ENCODE results near the gene CCSER1. TPM values are rescaled to one million over a fixed set of nuclear protein-coding genes. Genes with fewer than 3 reads are reported as not detected.
"Not testable (repeated sequence)": the region's sequence is repeated elsewhere in the genome, so short reads cannot be mapped to it uniquely, and the experiment has no call there.

CCSER1 gene
- polyA plus RNA-seq, 3 donors = 18.1 to 20.3 (median 20.3) TPM

DNA sequence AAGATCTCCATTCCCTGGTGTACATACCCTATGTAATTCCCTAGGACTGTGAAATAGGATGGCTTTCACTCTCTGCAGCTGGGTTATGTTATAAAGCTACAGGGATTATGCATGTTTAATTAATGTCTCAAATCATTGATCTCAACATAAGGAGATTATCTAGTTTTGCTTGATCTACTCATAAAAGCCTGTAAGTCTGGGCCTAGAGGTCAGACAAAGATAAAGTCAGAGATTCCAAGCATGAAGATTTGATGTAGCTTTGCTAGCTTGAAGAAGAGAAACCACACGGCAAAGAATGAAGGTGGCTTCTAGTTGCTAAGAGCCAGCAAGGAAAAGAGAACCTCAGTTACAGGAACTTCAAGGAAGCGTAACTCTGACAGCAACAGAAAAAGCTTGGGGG lies 456.9 kb downstream of the CCSER1 start:
- DNase-seq (ENCODE audit: extremely low read depth in 1 of 11, low read depth in 9 of 11, low spot score in 4 of 11) = no peak

DNA sequence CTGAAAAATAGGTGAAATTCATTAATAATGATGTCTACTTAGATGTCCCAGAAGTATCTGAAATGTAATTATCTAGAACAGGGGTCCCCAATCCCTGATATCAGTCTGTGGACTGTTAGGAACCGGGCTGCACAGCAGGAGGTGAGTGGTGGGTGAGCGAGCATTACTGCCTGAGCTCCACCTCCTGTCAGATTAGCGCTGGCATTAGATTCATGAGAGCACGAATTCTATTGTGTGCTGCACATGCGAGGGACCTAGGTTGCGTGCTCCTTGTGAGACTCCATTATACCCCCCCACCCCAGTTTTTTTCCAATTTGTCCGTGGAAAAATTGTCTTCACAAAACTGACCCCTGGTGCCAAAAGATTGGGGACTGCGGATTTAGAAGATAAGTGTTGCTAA lies 458.8 kb downstream of the CCSER1 start:
- DNase-seq (ENCODE audit: extremely low read depth in 1 of 11, low read depth in 9 of 11, low spot score in 4 of 11) = no peak

DNA sequence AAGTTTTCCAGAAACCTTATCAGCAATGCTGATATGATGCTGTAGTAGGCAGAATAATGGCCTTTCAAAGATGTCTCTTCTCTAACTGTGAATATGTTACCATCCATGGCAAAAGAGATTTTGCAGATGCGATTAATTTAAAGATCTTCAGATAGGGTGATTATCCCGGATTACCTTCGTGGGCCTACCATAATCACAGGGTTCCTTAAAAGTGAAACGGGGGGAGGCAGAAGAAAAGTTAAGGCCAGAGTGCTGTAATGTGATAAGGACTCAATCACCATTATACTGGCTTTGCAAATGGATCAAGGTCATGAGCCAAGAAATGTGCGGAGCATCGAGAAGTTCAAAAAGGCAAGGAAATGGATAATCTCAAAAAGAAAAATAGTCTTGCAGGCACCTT lies 459.6 kb downstream of the CCSER1 start:
- no peak for DNase-seq (ENCODE audit: extremely low read depth in 1 of 11, low read depth in 9 of 11, low spot score in 4 of 11)

DNA sequence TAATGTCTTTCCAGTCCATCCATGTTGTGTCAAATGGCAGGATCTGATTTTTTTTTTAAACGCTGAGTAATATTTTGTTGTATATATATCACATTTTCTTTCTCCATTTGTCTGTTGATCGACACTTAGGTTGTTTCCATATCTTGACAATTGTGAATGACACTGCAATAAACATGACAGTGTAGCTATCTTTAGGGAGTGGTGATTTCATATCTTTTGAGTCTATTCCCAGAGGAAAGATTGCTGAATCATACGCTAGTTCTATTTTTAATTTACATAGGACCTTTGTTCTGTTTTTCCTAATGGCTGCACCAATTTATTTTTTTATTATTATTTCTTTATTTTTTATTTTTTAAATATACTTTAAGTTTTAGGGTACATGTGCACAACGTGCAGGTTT lies 470.7 kb downstream of the CCSER1 start:
- DNase-seq (ENCODE audit: extremely low read depth in 1 of 11, low read depth in 9 of 11, low spot score in 4 of 11) = no peak

DNA sequence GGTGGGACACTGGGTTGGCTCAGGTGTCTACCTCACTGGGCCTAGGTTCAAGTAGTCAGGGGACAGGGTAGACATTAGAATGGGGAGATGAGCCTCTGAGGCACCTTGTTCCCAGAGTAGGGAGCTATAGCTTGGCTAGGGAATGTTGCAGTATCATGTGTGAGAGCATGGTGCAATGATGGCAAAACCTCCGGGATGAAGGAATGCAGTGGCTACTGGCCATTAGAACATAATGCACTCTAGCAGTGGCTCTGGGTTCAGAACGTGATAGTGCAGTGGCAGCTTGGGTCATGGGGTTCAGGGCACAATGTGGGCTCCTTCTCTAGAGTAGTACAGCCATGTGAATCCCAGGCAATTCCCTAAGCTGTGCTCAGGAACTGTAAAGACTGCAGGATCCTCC lies 471.5 kb downstream of the CCSER1 start:
- no peak for DNase-seq (ENCODE audit: extremely low read depth in 1 of 11, low read depth in 9 of 11, low spot score in 4 of 11)

DNA sequence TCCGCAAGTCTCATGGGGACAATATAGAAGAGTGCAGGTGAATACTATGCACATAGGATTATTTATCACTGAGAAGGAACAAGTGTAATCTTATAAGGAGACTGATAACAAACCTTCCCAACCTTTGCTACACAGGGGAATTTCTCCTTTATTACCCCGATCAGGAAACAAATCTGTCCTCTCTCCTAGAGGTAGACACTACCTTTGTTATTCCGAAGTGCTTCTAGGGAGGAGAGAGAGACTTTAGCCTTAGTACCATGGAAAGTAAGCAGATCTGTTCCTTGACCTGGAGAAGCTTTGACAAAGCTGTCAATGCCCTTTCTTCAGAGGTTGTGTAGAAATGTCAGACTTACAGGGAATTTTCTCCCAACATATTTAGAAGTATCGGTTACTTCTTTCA lies 475.5 kb downstream of the CCSER1 start:
- no peak for DNase-seq (ENCODE audit: extremely low read depth in 1 of 11, low read depth in 9 of 11, low spot score in 4 of 11)

DNA sequence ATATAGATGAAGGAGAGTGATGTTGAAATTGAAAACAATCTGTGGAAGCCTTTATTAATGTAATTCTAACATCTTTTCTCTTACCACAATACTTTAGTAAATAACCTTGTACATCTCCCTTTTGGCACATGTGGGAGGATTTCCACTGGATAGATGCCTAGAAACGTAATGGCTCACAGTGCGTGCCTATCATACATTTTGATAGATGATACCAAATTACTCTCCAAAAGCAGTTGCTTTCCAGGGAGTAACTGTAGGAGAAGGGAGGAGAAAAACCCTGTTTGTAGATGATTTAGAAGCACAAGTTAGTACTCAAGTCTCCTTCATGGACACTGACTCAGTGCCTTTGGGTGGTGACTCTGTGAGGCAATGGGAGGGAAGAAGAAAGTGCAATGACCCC lies 476.3 kb downstream of the CCSER1 start:
- no peak for DNase-seq (ENCODE audit: extremely low read depth in 1 of 11, low read depth in 9 of 11, low spot score in 4 of 11)

DNA sequence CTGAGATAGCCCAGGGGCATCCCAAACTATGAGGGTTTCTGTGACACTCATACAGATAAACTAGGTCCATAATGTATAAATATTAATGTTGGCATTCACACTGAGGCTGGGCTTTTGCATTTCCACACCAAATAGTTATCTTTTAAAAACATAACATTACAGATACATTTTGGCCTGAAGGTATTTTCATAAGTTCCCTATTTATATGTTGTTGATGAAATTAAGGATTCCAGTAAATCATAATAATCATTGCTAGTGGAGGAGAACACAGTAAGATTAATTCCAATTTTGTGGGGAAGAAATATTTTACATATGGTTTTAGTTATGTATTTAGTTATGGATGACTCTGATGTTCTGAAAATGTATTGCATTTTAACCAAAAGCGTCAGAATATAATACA lies 479.6 kb downstream of the CCSER1 start:
- DNase-seq (ENCODE audit: extremely low read depth in 1 of 11, low read depth in 9 of 11, low spot score in 4 of 11) = no peak

DNA sequence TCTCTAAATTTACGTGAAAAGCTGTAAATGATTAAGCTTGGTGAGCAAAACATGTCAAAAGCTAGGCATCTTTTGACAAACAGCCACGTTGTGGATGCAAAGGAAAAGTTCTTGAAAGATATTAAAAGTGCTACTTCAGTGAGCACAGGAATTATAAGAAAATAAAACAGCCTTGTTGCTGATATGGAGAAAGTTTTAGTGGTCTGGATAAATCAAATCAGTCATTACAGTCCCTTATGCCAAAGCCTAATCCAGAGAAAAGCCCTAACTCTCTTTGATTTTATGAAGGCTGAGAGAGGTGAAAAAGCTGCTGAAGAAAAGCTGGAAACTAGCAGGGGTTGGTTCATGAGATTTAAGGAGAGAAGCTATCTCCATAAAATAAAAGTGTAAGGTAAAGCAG lies 487.2 kb downstream of the CCSER1 start:
- DNase-seq (ENCODE audit: extremely low read depth in 1 of 11, low read depth in 9 of 11, low spot score in 4 of 11) = no peak

DNA sequence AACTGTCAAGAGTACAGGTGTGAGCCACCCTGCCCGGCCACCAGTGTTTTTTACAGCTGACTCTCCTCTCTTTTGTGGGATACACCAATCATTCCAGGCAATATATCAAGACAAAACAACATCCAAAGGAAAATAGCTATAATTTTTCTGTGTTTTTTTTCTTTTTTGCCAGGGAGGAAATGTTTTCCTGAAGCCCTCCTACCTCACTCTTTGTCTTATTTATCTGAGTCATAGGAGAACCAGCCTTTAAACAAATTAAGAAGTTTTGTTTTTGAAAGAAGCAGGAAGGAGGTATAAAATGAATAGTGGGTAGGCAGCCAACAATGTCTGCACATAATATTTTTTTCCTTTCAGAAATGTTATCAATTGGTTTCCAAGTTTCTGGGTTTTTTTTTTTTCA lies 493.9 kb downstream of the CCSER1 start:
- no peak for DNase-seq (ENCODE audit: extremely low read depth in 1 of 11, low read depth in 9 of 11, low spot score in 4 of 11)

DNA sequence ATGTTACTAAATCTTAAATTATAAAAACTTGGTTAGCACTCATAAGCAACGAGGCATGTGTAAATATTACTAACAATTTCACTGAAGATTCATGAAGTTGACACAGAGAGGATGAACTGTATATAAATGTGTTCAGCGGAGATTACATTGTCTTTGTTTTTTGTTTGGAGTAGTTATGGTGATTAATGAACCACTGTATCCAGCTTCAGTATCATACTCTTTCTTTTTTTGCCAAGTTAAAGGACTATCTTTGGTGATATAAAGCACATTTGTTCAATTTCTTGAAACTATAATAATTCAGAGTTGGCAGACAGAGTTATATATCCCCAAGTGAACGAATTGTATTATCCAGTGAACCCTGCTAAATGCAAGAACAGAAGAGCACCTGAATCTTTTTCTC lies 497.6 kb downstream of the CCSER1 start:
- peak in 3 of 11 donors; percentile 15 to 25 (median 20) for DNase-seq (ENCODE audit: extremely low read depth in 1 of 11, low read depth in 9 of 11, low spot score in 4 of 11)

DNA sequence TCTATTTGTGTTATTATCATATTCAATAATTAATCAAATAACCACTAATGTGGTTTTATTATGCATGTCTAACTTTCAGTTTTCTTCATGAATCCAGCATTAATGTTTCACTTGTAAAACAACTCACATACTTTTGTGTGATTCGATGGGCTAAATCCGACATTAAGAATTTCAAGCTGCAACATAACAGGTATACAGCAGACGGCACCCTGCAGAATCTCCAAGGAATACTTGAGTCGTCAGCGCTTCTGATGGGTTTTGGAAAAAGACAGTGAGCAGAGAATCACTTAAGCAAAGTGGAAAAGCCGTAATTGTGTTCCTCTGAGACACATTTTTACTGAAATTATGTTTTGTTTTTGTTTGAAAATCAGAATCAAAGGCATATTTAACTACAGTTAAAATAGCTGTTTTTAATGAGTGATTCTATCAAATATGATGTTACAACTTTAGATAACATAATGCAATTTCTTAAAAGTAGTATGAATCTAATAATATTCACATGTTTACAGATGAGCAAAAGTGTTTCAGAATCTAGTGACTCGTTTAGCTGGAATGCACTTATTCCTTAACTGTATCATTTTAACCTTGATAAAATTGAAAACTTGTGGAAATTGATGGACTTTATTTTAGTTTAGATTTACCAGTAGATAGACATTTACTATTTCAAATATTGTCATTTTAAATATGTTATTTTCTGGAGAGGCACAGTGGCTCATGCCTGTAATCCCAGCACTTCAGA lies 514.8 kb downstream of the CCSER1 start:
- no peak for DNase-seq (ENCODE audit: extremely low read depth in 1 of 11, low read depth in 9 of 11, low spot score in 4 of 11)

DNA sequence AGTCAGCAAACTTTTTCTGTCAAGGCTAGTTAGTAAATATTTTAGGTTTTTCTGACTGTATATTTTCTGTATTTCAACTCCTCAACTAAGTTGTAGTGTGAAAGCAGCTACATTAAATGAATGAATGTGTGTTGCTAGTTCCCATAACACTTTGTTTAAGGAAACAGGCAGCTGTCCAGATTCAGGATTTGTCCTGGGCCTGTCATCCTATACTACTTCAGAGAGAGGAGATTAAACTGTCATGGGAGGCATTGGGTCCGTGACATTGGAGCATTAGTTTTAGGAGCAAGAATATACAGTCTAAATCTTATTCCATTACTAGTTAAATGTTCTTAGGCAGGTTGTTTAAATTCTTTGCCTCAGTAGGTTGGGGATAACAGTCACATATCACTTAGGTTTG lies 516.0 kb downstream of the CCSER1 start:
- DNase-seq (ENCODE audit: extremely low read depth in 1 of 11, low read depth in 9 of 11, low spot score in 4 of 11) = no peak

DNA sequence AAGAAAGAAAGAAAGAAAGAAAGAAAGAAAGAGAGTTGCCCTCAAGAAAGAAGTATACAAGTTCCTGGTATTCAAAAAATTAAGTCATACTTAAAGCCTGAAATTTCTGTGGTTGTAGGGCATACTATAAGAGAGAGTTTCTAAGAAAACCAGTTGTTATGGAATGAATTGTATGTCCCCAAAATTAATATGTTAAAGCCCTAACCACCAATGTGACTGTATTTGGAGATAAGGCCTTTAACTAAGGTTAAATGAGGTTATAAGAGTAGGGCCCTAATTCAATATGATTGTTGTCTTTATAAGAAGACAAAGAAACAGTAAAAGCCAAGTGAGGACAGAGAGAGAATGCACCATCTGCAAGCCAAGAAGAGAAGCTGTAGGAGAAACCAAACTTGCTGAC lies 521.1 kb downstream of the CCSER1 start:
- DNase-seq (ENCODE audit: extremely low read depth in 1 of 11, low read depth in 9 of 11, low spot score in 4 of 11) = no peak

DNA sequence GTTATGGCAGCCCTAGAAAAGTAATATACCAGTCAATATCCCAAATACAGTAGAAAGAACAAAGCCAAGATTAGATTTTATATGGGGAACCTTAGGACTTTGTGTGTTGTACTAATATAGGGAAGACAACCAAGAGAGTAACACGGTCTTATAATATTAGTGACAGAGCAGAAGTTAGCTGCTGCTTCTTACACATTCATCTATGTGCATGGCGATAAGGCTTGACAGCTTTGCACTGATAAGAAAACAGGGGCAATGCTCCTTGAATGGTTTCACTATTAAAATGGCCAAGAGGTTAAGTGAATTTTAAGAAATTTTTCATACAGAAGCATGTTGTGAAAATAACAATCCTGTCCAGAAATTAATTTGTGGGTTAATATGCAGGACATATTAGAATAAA lies 521.6 kb downstream of the CCSER1 start:
- no peak for DNase-seq (ENCODE audit: extremely low read depth in 1 of 11, low read depth in 9 of 11, low spot score in 4 of 11)

DNA sequence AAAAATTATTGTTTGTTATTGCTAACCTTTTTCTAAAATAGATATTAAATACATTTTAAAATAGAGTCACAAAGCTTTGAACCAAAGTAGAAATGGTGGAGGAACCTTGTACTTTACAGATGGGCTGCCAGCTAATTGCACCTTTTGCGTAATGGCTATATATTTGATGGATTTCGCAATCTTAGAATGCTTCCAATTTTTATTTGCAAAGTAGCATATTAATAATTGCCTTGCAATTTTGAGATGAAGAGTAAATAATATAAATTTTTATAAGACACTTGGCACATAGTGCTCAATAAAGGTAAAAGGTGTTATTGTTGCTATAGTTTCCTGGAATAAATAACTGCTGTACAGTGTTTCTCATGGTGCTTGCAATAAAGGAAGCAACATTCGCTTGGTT lies 533.5 kb downstream of the CCSER1 start:
- no peak for DNase-seq (ENCODE audit: extremely low read depth in 1 of 11, low read depth in 9 of 11, low spot score in 4 of 11)

DNA sequence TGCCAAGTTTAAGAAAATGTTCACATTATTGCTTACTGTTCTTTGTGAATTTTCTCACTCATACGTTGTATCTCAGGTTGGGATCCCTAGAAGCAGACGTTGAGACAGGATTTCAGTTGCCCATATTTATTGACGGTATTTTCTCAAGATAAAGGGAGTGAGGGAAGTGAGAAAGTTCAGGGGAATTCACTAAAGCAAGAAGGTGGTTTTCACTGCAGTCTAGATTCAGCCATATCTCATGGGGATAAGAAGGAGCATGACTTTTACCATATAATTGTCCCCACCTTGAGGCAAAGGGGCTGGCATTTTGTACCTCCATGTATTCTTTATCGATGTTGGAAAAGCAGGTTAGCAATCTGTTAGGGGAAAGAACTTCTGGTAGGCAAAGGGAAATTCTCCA lies 543.0 kb downstream of the CCSER1 start:
- no peak for DNase-seq (ENCODE audit: extremely low read depth in 1 of 11, low read depth in 9 of 11, low spot score in 4 of 11)

DNA sequence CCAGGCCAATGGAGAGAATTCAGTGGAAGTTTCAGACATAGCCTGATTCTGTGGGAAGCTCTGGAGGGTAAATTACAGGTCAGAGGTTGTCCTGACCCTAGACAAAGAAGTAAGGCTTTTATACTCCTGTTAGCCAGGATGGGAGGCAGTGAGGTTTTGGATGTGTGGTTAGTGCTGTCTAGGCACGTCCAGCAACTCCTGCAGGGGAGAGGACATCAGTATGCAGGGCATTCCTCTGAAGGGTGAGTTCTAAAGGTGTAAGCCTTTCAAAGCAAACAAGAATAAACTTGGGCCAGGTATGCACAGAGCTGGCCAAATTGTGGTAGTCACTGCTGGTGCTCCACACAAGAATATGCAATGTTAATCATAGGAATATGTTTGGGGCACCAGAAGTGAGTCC lies 562.5 kb downstream of the CCSER1 start:
- no peak for DNase-seq (ENCODE audit: extremely low read depth in 1 of 11, low read depth in 9 of 11, low spot score in 4 of 11)

DNA sequence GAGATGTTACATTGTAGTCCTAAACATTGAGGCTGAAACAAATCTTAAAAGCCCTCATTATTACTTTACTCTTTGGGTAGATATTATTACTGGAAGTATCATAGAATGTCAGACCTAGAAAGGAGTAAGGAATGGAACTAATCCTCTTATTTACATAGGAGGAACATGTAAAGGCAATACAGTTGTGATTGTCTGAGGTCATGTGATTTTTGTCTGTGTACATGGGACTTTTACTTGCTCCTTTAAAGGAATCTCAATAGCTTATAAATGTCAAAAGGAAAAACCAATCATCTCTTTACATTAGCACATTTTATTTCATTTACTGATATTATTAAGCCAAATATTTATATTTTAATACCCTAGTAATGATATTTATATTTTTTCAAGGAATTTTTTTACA lies 568.2 kb downstream of the CCSER1 start:
- no peak for DNase-seq (ENCODE audit: extremely low read depth in 1 of 11, low read depth in 9 of 11, low spot score in 4 of 11)

DNA sequence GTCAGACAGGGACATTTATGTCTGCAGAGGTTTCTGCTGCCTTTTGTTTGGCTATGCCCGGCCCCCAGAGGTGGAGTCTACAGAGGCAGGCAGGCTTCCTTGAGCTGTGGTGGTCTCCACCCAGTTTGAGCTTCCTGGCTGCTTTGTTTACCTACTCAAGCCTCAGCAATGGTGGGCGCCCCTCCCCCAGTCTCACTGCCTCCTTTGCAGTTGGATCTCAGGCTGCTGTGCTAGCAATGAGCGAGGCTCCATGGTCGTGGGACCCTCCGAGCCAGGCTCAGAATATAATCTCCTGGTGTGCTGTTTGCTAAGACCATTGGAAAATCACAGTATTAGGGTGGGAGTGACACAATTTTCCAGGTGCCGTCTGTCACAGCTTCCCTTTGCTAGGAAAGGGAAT lies 578.3 kb downstream of the CCSER1 start:
- DNase-seq (ENCODE audit: extremely low read depth in 1 of 11, low read depth in 9 of 11, low spot score in 4 of 11) = not testable (repeated sequence)

DNA sequence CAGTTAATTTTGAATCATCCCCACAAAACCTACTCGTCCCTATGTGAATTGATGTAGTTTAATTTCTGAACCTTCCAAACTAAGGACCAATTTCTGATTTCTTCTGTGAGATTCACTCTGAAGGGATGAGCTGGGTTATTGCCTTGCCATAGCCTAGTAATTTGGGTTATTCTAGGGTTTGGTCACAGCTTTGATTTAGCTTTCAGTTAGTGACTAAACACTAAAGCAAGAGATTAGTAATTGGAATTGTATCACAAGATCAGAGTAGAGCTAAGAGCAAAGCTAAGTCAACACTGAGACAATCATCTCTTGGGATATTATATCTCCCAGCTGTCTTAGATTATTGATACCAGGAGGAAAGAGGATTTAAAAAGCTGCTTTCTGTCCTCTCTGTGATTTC lies 588.0 kb downstream of the CCSER1 start:
- DNase-seq (ENCODE audit: extremely low read depth in 1 of 11, low read depth in 9 of 11, low spot score in 4 of 11) = no peak

DNA sequence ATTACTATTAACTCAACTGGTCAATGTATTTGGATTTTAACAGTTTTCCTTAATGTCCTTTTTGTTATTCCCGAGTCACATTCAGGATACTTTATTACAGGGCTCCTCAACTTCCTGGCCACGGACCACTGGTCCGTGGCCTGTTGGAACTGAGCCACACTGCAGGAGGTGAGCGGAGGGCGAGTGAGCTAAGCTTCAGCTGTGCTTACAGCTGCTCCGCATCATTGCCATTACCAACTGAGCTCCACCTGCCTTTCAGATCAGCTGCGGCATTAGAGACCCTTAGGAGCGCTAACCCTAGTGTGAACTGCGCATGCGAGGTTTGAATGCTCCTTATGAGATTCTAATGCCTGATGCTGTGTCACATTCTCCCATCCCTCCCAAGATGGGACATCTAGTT lies 591.7 kb downstream of the CCSER1 start:
- peak in 10 of 11 donors; percentile 3 to 44 (median 14) for DNase-seq (ENCODE audit: extremely low read depth in 1 of 11, low read depth in 9 of 11, low spot score in 4 of 11)

Measured in renal cortex interstitium (tissue), 11 donors.